Keratinocyte (primary cell): ENCODE measurements around the gene PRDX1.
A peak's percentile ranks its signal among the peaks of the same experiment; 100 is the strongest.

Experiments used
- EZH2 ChIP-seq: IDR thresholded peaks from one replicate; pipeline ENCODE4 v1.6.1; 2012; ENCODE audit warnings: inconsistent platforms, mild to moderate bottlenecking, low read length, moderate library complexity
- TF ChIP-seq, protein P1 (sequence below), 3 experiments: IDR thresholded peaks in 1 of 3; conservative IDR thresholded peaks in 1 of 3; optimal IDR thresholded peaks in 1 of 3; 2 replicates in 2 of 3; 3 replicates in 1 of 3; pipeline versions ENCODE3 to v1.5.1; 2011; ENCODE audit warnings: low read length in 3 of 3, mild to moderate bottlenecking in 3 of 3, moderate library complexity in 2 of 3, control low read depth in 1 of 3, inconsistent platforms in 1 of 3; ENCODE audit not compliant: insufficient read depth in 2 of 3; ENCODE audit errors: extremely low read depth in 1 of 3

DNA sequence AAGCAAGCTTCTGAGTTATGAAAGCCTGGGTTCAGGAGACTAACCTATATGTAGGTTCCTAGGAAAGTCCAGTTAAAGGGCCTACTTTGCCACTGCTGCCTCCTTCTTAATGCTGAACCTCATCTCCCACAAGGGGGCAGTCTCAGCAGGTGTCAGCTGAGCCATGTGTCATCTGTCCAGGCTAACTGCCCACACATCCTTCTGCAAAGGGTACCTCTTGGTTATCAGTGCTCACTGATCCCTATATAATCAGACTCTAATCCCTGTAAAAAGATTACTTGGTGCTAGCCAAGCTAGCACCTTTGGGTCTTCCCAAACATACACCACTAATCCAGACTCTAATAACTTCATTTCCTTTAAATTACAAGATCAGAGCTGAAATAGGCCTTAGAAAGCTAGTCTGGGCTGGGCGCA is 9.0 kb downstream of the PRDX1 start:
- TF ChIP-seq, protein P1, sequence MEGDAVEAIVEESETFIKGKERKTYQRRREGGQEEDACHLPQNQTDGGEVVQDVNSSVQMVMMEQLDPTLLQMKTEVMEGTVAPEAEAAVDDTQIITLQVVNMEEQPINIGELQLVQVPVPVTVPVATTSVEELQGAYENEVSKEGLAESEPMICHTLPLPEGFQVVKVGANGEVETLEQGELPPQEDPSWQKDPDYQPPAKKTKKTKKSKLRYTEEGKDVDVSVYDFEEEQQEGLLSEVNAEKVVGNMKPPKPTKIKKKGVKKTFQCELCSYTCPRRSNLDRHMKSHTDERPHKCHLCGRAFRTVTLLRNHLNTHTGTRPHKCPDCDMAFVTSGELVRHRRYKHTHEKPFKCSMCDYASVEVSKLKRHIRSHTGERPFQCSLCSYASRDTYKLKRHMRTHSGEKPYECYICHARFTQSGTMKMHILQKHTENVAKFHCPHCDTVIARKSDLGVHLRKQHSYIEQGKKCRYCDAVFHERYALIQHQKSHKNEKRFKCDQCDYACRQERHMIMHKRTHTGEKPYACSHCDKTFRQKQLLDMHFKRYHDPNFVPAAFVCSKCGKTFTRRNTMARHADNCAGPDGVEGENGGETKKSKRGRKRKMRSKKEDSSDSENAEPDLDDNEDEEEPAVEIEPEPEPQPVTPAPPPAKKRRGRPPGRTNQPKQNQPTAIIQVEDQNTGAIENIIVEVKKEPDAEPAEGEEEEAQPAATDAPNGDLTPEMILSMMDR (optimal IDR thresholded peaks at IDR 0.05 in 1 of 3, IDR thresholded peaks at IDR 0.05 in 1 of 3, conservative IDR thresholded peaks at IDR 0.05 in 1 of 3; ENCODE audit: extremely low read depth in 1 of 3, insufficient read depth in 2 of 3, low read length in 3 of 3), result peak; percentile 66 to 91 (median 71)
- no peak for TF ChIP-seq EZH2
